HG02678 (cell line): Measurements from ENCODE around the gene PARVG.

Experiments used
- ATAC-seq: cut with Tn5 transposase; IDR thresholded peaks from one replicate; pipeline ENCODE4 v1.9.1; 2021; ENCODE audit warnings: mild to moderate bottlenecking, moderate library complexity; ENCODE audit not compliant: unreplicated experiment

PARVG gene

DNA sequence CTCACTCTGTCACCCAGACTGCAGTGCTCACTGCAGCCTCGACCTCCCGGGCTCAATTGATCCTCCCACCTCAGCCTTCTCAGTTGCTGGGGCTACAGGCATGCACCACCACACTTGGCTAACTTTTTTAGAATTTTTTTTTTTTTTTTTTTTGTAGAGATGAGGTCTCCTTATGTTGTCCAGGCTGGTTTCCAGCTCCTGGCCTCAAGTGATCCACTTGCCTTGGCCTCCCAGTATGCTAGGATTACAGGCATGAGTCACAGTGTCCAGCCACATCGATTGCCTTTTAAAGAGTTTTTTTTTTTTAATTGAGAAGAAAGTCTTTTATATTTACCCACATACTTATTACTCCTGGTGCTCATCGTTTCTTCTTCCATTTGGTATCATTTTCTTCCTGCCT lies 30.0 kb downstream of the PARVG start:
- ATAC-seq = no peak

DNA sequence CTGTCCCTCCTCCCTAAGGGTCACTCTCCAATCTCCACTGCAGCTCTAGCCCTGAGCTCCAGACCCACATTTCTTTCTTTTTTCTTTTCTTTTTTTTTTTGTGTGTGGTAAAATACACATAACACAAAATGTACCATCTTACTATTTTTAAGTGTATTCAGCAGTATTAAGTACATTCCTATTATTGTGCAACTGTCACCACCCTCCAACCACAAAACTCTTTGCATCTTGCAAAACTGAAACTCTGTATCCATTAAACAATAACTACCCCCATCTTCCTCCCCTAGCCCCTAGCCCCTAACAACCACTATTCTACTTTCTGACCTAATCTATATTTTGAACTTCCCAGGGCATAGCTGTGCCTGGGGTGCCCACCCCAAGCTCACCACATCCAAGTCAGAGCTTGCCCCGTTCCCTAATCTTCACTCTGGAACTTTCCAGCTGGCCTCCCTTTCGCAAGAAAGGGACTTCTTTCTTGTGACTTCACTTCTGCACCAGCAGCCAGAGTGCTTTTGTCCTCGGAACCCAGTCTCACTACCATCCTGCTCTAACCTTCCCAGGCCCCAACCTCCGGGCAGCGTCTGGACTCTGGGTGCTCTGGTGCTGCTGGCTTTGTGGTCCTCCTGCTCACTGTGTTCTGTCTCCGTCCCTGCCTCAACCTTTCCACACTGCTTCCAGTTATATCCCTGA lies 30.7 kb downstream of the PARVG start:
- no peak for ATAC-seq

DNA sequence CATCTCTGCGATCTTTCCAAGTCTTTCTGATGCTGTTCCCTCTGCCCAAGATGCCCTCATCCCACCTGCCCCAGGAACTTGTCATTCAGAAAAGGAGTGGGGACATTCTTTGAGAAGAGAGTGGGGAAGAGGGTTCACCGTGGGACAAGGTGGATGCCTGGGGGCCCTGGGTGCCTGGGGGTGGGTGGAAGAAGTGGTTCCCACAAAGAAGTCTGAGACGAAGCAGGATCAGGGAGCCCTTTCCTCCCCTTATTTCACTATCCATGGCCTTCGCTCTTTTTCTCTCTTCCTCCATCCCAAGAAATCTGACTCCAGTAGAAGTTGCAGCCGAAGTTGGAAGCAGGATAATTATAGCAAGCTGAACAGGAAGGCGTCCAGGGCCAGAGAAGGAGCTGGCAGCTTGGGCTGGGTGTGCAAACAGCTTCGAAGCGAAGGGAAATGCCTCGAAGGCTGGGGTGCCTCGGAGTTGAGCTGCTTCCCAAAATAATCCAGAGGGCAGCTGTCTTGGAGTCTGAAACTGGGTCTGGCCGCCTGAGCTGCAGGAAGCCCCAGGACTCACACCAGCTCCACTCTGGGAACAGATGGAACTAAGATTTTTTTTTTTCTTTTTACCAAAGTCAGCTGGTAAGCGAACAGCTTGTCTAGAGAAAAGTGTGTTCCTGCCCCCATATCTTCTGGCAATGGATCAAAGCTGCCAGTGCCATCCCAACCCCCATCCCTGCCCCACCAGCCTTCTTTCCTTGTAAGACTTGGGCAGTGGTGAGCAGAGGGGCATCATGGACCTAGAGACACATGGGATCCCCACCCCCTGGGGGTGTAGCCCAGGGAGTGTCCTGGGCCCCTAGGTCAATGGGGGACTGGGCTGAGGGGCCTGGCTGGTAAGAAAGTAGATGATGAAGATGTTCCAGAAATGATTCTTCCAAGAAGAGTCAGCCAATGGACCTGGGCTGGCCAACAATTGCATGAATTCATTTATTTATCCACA lies 31.5 kb downstream of the PARVG start:
- no peak for ATAC-seq

DNA sequence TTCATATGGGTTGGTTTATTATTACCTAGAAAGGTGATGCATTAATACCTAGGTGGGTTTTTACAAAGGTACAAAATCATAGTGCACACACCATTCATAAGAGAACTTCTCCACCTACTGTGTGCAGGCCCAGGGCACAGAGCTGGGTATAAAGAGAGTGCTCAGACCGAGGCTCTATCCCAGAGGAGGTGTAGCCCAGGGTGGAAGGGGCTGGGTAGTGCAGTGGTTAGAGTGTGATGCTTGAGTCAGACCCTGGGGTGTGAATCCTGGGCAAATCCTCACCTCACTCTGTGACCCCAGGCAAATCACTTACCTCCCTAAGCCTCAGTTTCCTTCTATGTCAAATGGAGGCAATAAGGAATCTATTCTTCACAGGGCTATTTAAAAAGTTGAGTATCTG lies 32.2 kb downstream of the PARVG start:
- no peak for ATAC-seq

DNA sequence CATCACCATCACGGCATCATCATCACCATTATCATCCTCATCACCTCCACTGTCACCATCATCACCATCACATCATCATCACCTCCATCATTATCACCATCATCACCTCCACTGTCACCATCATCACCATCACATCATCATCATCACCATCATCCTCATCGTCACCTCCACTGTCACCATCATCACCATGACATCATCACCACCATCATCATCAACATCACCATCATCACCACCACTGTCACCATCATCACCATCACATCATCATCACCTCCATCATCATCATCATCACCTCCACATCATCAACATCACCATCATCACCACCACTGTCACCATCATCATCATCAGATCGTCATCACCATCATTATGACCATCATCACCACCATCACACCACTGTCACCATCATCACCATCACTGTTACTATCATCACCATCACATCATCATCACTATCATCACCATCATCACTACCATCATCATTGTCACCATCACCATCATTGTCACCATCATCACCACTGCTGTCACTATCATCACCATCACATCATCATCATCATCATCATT lies 32.8 kb downstream of the PARVG start:
- ATAC-seq = no peak

DNA sequence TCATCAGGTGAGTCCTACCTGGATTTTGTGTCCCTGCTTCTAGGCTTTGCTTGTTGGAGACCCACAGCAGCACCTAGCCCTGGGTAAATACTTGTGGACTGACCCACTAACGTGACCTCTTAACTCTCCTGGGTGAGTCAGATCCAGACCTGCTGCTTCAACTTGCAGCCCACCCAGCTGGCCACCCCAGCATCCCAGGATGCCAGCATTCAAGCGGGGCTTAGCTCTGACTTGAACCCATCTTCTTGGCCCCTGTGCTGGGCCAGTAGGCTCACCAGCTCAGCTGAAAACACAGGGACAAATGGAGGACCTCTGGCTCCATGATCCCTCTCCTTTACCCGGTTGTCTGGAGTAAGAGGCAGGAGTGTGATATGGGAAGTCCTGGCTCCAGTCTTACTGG lies 33.5 kb downstream of the PARVG start:
- no peak for ATAC-seq

DNA sequence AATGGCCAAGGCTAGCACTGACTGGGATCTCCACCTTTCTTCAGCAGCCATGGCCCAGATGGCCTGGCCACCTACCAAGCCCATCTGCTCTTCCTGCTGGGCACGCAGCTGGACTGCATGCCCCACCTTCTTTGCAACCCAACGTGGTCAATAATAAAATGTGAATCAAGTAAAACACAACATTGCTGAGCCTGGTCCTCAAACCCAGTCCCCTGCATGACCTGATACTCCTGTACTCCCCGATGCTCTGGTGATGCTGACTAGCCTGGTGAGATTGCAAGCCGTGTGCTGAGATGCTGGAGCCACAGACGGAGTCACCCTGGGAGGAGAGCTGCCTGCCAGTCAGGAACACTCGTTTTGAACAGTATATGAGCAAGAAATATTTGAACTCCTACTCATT lies 34.0 kb downstream of the PARVG start:
- ATAC-seq = no peak

DNA sequence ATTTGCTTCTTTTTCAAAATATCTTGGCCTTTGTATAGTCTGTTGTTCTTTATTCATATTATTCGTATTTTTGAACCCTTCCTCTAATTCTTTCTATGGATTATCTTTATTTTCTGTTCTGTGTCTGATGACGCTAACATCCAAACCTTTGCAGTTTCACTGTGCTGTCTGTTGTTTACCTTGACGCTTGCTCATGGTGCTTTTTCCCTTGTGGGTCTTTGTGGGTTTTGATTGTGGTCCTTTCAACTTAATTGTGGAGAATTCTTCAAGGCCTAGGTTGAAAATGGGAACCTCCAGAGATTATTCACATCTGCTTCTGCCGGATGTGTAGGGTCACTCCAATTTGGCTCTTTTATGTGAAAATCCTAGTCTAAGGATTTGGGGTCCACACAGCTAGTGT lies 34.6 kb downstream of the PARVG start:
- no peak for ATAC-seq

DNA sequence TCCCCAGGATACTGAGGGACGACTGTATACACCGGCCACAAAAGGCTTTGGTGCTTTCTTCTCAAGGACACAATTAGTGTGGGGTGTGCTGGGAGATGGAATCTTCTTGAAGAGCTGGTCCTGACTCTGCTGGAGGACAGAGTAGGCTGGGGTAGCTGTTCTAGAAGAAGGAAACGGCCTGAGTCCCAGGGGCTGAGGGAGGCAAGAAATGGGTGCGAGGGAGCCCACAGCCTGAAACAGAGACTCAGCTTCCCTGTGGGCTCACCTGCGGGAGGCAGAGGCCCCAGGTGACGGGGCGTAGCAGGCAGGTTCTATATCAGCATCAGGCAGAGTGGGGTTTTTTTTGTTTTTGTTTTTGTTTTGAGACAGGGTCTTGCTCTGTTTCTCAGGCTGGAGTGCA lies 36.6 kb downstream of the PARVG start:
- no peak for ATAC-seq

DNA sequence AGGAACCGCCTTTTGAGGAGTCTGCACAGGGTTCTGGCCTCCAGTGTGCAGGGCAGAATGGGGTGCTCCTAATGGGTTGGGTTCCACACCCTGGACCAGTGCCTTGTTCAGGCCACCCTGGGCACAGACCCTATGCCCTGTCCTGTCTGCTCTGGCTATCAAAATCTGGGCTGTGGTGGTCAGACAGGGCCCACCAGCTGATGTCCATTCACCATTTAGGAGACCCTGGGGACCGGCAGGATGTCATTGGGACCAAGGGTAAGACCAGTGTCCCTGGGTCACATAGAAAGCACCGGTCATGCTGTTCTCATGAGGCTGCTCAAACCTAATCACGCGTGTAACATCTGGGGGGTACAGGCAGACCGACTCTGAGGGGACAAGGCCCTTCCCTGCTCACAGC lies 37.3 kb downstream of the PARVG start:
- no peak for ATAC-seq

DNA sequence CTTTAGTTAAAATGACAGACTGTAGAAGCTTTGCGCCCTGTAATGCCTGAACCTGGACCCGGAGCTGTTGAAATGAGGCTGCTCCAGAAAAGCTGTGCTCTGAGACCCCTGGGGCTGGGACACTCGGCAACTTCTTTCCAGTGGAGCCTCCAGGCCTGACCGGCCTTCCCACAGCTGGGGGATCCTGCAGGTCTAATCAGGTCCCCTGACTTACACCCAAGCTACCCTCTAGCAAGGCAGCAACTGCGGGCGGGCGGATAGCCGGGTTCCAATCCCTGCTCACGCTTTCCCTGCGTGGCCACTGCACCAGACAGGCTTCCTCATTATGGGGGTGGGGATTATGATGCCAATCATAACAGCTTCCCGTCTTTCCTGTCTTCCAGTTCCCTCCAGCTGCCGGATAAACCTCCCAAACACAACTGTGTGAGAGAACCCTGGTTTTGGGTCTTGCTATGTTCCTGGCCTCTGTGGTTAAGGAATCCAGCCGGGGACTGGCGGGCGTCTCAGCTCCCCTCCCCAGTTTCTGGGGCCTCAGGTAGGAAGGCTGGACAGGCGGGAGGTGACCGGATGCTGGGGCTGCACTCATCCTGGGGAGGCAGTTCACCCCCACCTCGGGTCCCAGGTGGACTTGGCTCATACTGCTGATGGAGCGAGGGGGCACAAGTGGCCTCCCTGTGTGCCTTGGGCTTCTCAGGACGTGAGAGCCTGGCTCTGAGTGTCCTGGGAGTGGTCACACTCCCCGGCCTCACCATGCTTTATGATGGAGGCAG lies 38.6 kb downstream of the PARVG start:
- no peak for ATAC-seq

DNA sequence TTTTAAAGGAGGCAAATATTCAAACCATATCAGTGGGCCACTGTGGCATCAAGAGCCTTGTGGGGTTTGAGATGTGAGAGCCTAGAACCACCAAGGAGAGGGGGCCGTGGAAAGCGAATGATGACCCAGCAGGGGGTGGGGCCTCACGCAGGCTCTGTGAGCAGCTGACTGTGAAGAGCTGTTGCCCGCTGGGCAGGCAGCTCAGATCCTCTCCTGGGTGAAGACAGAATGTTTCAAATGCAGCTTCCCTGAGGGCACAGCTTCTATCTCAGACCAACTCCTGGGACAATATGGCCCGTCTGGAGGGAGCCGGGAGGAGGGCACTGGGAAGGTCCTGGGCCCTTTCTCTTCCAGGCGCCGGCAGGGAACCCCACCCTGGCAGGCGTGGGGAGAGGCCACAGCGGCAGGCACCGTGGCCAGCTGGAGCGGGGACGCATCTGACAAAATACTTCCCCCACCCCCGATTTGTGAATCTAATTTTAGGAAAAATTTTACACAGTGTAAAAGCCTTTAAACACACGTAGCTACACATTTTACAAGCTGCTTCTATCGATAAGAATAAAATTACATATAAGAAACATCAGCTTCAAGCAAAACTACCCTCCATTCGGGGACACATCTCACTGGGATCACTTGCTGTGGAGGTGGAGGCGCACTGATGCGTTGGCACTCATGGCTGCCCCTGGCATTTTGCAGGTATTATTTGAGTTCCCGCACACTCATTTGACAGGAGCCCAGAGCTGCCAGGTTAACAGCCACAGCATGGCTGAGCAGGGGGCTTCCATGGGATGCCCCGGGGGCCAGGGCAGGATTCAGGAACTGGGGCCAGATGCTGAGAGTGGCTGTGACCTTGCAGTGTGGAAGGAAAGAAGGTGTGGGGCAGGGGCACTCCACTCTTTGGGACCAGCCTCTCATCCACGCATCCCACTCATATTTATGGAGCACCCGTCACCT lies 40.3 kb downstream of the PARVG start:
- ATAC-seq = no peak

DNA sequence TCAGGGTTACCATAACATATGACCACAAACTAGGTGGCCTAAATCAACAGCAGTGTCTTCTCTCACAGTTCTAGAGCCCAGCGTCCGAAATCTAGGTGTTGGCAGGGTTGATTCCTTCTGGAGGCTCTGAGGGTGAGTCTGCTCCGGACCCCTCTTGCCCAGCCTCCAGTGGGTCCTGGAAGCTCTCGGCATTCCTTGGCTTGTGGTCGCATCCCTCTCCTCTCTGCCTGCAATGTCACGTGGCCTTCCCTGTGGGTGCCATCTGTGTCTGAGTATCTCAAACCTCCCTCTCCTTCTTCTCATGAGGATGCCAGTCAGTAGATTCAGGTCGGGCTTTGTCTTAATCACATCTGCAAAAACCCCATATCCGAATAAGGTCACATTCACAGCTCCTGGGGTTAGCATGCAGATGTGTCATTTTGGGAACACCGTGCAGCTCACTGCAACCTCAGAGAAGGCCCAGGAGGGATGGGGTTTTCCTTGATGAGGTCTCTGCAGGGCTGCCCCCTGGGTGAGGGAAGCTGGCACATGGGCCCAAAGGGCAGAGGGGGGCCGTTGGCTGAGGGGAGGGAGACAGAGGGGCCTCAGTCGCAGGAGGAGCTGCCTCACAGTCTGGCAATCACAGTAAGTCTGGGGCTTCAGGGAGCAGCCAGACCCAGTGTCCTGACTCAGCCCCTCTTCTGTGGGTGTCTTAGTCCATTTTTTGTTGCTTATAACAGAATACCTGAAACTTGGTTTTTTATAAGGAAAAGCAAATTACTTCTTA lies 41.2 kb downstream of the PARVG start:
- ATAC-seq = no peak

DNA sequence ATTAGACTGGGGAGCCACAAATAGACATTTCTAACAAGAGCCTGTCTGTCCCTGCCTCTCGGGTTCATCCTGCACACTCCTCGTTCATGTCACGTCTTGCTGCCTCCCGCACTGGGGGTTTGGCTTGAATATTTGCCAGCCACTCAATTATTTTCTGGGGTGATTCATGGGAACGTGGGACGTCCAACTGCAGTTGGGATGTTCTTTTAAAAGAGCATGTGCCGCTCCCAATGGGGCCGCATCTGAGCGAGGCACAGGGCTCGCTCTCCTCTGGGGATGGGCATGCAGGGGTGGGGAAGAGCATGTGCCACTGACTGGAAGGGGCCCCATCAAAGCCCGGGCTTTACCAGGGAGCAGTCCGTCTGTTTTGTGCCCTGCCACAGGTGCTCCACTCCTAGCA lies 43.4 kb downstream of the PARVG start:
- no peak for ATAC-seq

DNA sequence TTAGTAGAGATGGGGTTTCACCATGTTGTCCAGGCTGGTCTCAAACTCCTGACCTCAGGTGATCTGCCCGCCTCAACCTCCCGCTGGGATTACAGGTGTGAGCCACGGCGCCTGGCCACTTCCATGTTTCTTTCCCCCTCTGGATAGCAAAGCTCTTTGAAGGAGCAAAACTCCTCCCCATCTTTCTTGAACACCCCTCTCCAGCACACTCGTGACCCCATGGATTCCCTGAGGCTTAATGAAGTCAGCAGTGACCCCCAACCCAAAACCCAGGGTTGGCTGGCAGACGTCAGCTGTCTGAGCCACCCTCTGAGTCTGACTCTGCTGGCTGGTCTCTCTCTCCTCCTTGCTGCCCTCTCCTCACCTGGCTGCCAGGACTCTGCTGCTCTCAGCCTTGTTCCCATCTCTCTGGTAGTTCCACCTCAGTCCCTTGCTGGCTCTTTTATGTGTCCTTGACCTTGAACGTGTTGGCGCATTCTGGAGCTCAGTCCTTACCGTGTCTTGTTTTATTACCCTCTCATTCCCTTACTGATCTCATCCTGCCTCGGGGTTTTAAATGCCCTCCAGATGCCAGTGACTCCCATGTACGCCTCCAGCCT lies 44.5 kb downstream of the PARVG start:
- ATAC-seq = no peak

DNA sequence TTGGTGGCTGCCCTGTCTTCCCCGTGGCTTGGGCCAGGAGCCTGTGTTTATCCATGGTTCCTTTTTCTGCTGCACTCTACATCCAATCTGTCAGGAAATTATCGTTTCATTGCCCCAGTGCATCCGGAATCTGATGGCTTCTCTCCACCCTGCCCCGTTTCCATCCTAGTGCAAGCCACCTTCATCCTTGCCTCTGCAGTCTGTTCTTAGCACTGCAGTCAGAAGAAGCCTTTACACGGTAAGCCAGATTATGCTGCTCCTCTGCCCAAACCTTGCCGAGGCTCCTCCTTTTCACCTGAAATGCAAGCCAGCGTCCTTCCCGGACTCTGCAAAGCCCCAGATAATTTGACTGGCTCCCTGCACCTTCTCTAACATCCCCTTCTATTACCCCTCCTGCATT lies 45.1 kb downstream of the PARVG start:
- no peak for ATAC-seq

DNA sequence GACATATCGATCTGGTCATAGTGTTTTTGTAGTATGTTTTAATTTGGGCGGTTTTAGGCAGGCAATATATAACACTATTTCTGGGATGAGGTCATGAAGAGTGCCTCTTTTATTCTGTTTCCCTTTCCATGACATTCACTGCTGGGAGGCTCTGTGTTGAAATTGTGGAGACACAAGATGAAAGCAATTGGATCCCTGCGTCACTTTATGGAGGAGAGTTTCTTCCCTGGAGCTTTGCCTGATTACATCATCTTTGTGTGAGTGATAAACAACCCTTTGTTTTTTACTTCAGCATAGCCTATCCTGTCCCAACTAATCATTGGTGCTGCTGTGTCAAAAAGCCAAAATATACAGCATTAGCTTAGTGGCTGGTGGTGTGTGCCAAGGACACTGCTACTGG lies 48.6 kb downstream of the PARVG start:
- ATAC-seq = no peak

DNA sequence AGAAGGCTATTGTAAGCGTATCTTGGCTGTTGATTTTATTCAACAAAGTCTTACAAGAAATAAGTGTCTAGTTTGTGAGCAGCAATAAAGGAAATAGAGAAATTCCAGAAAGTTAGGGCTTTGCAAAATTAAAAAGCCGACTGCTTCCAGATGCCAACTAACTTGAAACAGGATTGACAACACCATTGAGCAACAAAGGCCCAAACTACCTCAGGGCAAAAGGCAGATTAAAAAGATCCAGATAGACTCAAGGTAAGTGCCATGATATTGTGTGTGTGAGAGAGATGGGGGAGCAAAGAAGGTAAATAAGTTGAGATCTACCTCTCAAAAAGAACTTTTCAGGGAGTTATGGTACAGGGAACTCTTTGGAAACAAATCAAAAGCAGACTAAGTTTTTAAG lies 49.1 kb downstream of the PARVG start:
- ATAC-seq = no peak

DNA sequence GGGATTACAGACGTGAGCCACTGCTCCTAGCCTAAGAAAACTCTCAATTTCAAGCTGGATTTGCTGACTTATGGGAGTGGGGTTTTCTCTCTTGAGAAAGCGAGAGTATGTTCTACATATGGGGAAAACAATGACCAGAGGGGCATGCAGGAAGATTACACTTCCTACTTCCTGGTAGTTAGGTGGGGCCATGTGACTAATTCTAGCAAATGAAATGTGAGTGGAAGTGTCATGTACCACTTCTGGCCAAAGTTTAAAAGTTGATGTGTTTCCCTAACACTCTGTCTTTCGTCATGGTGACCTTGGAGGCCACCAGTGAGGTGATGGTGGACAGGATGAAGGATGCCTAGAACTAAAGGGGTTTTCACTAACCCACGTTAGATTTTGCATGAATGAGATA lies 50.5 kb downstream of the PARVG start:
- no peak for ATAC-seq
